IMR-90 (cell line): ENCODE measurements around the gene NCOA7.

Experiments
- BHLHE40 ChIP-seq: fragments of 150-350 bp; IDR thresholded peaks from 2 replicates; pipeline ENCODE4 v1.6.1; 2016; ENCODE audit warnings: mild to moderate bottlenecking, low read depth, low read length
- CEBPB ChIP-seq: IDR thresholded peaks from 2 replicates; pipeline ENCODE4 v1.6.1; 2012; ENCODE audit warnings: low read depth, low read length, improper control_type of control experiment
- CHD1 ChIP-seq: IDR thresholded peaks from 2 replicates; pipeline ENCODE4 v1.6.1; 2012; ENCODE audit warnings: low read depth, low read length, improper control_type of control experiment
- CTCF ChIP-seq: conservative IDR thresholded peaks from 2 replicates; pipeline ENCODE4 v1.5.1; 2012; ENCODE audit warnings: mild to moderate bottlenecking, low read depth, low read length, improper control_type of control experiment
- FOS ChIP-seq: fragments of 150-350 bp; IDR thresholded peaks from 2 replicates; pipeline ENCODE4 v1.6.1; 2016; ENCODE audit warnings: low read depth, low read length
- MXI1 ChIP-seq: IDR thresholded peaks from 2 replicates; pipeline ENCODE4 v1.6.1; 2012; ENCODE audit warnings: low read depth, mild to moderate bottlenecking, low read length, moderate library complexity, borderline replicate concordance
- NFE2L2 ChIP-seq: fragments of 150-350 bp; IDR thresholded peaks from 2 replicates; pipeline ENCODE4 v1.6.1; 2016; ENCODE audit warnings: low read depth, mild to moderate bottlenecking, low read length
- POLR2A ChIP-seq: IDR thresholded peaks from 2 replicates; pipeline ENCODE4 v1.6.1; 2012; ENCODE audit warnings: mild to moderate bottlenecking, low read depth, low read length
- RAD21 ChIP-seq: IDR thresholded peaks from 2 replicates; pipeline ENCODE4 v1.6.1; 2012; ENCODE audit warnings: low read length, improper control_type of control experiment
- RFX5 ChIP-seq: IDR thresholded peaks from 2 replicates; pipeline ENCODE4 v1.8.0; 2012; ENCODE audit warnings: low read depth, mild to moderate bottlenecking, low read length, moderate library complexity
- SMC3 ChIP-seq: fragments of 150-350 bp; IDR thresholded peaks from 2 replicates; pipeline ENCODE4 v1.6.1; 2016; ENCODE audit warnings: low read depth, mild to moderate bottlenecking, antibody characterized with exemption, low read length, moderate library complexity

GRCh38 chr6:125810445-125810844, 19.7 kb downstream of the NCOA7 start:
- TF ChIP-seq CTCF (no peak), BHLHE40 (no peak), RFX5 (no peak), CHD1 (no peak), POLR2A (no peak), MXI1 (no peak), FOS (no peak), SMC3 (no peak), CEBPB (no peak), NFE2L2 (no peak), RAD21 (no peak)
